H1 (cell line): Measurements from ENCODE around the gene ENO2. TPM values are rescaled to one million over a fixed set of nuclear protein-coding genes. Genes with fewer than 3 reads are reported as not detected.

ENCODE experiments used
- CTCF ChIA-PET: fragments of 300-600 bp; sonication (Branson Sonifier 250); formaldehyde crosslinking; loops from one replicate; lab custom pipeline; 2021; ENCODE audit not compliant: partially characterized antibody; lab: Charles Lee
- POLR2A ChIA-PET: fragments of 300-600 bp; sonication (Branson Sonifier 250); formaldehyde crosslinking; loops from one replicate; lab custom pipeline; 2021; ENCODE audit warnings: inconsistent platforms; ENCODE audit not compliant: partially characterized antibody; lab: Charles Lee
- DNase-seq, 2 experiments: peaks; one replicate each; pipeline versions ENCODE4 v3.0.0 to v3.0.0-alpha.2; 2010 to 2022; ENCODE audit warnings: low spot score in 2 of 2, low read depth in 1 of 2, mixed read lengths in 1 of 2
- FAIRE-seq: peaks from 2 replicates; lab custom pipeline; 2011; peaks lifted over from hg19 to GRCh38; lab: Jason Lieb, UNC
- H2AFZ ChIP-seq: 2 replicates; pipeline ENCODE4 v1.8.1; 2012; ENCODE audit warnings: low read length, inconsistent platforms
- H2AK5ac ChIP-seq: 2 replicates; pipeline ENCODE4 v1.6.1; 2013; ENCODE audit warnings: low read depth, low read length
- H2BK120ac ChIP-seq: replicated peaks from 2 replicates; pipeline ENCODE3; 2013; ENCODE audit warnings: low read depth, low read length, inconsistent platforms
- H2BK12ac ChIP-seq: 2 replicates; pipeline ENCODE4 v1.6.1; 2013; ENCODE audit warnings: low read depth, low read length
- H2BK15ac ChIP-seq: 2 replicates; pipeline ENCODE4 v1.6.1; 2013; ENCODE audit warnings: low read length
- H2BK20ac ChIP-seq: 2 replicates; pipeline ENCODE4 v1.6.1; 2013; ENCODE audit warnings: low read length
- H2BK5ac ChIP-seq: 2 replicates; pipeline ENCODE4 v1.6.1; 2013; ENCODE audit warnings: low read depth, low read length
- H3K14ac ChIP-seq: 2 replicates; pipeline ENCODE4 v1.6.1; 2013; ENCODE audit warnings: inconsistent platforms; ENCODE audit not compliant: insufficient read length
- H3K18ac ChIP-seq: 2 replicates; pipeline ENCODE4 v1.6.1; 2013; ENCODE audit warnings: low read length; ENCODE audit errors: extremely low read depth
- H3K23ac ChIP-seq: 2 replicates; pipeline ENCODE4 v1.6.1; 2013; ENCODE audit warnings: inconsistent platforms; ENCODE audit not compliant: insufficient read length
- H3K23me2 ChIP-seq: 2 replicates; pipeline ENCODE4 v1.6.1; 2013; ENCODE audit warnings: low read depth, low read length
- H3K27ac ChIP-seq: 2 replicates; pipeline ENCODE4 v1.6.1; 2011; ENCODE audit warnings: low read depth, low read length, inconsistent platforms
- H3K27me3 ChIP-seq, 4 experiments: replicated peaks in 1 of 4; 1 replicate in 1 of 4; 2 replicates in 3 of 4; pipeline versions ENCODE4 v1.6.1 to v1.8.1; 2011 to 2013; ENCODE audit warnings: low read length in 3 of 4, mild to moderate bottlenecking in 3 of 4, inconsistent platforms in 2 of 4, mixed read lengths in 2 of 4, moderate library complexity in 1 of 4; ENCODE audit not compliant: control insufficient read depth in 3 of 4, insufficient read depth in 3 of 4; ENCODE audit errors: extremely low read depth in 1 of 4
- H3K36me3 ChIP-seq, 4 experiments: 2 replicates each; pipeline versions ENCODE4 v1.6.1 to v1.8.1; 2011 to 2013; ENCODE audit warnings: mild to moderate bottlenecking in 4 of 4, low read length in 3 of 4, moderate library complexity in 2 of 4, control low read depth in 1 of 4, inconsistent platforms in 1 of 4; ENCODE audit not compliant: insufficient read depth in 4 of 4, control insufficient read depth in 2 of 4
- H3K4ac ChIP-seq: replicated peaks from 2 replicates; pipeline ENCODE3; 2013; ENCODE audit warnings: low read length, low read depth, mixed read lengths, inconsistent platforms; ENCODE audit not compliant: insufficient read length
- H3K4me1 ChIP-seq, 4 experiments: replicated peaks in 1 of 4; 1 replicate in 1 of 4; 2 replicates in 3 of 4; pipeline versions ENCODE4 v1.6.1 to v1.8.1; 2011 to 2013; ENCODE audit warnings: low read length in 3 of 4, inconsistent platforms in 2 of 4, mixed read lengths in 1 of 4; ENCODE audit not compliant: insufficient read depth in 4 of 4, control insufficient read depth in 3 of 4
- H3K4me2 ChIP-seq, 2 experiments: 2 replicates each; pipeline versions ENCODE4 v1.6.1 to v1.8.1; 2011 to 2013; ENCODE audit warnings: low read depth in 2 of 2, low read length in 2 of 2, control low read depth in 1 of 2, inconsistent platforms in 1 of 2, mild to moderate bottlenecking in 1 of 2; ENCODE audit not compliant: insufficient read depth in 1 of 2
- H3K4me3 ChIP-seq, 4 experiments: fragments of 200-600, 300-600 bp in 1 of 4; sonication (generic), shearing (Covaris generic), sonication (Bioruptor Twin) in 1 of 4; 2 replicates each; pipeline versions ENCODE4 v1.5.1 to v1.8.1; 2011 to 2016; ENCODE audit warnings: low read length in 4 of 4, low read depth in 3 of 4, control low read depth in 2 of 4, inconsistent platforms in 2 of 4, mild to moderate bottlenecking in 2 of 4, mixed read lengths in 1 of 4, moderate library complexity in 1 of 4; ENCODE audit not compliant: insufficient read depth in 2 of 4; ENCODE audit errors: extremely low read depth in 1 of 4
- H3K56ac ChIP-seq: replicated peaks from 2 replicates; pipeline ENCODE3; 2013; ENCODE audit warnings: low read depth, mild to moderate bottlenecking, mixed read lengths, low read length, inconsistent platforms; ENCODE audit not compliant: insufficient read length
- H3K79me1 ChIP-seq: 2 replicates; pipeline ENCODE4 v1.6.1; 2013; ENCODE audit warnings: low read depth, low read length, control low read depth
- H3K79me2 ChIP-seq, 2 experiments: 2 replicates each; pipeline versions ENCODE4 v1.6.1 to v1.8.1; 2012 to 2013; ENCODE audit warnings: low read length in 2 of 2, mild to moderate bottlenecking in 2 of 2, inconsistent platforms in 1 of 2; ENCODE audit not compliant: insufficient read depth in 2 of 2, control insufficient read depth in 1 of 2
- H3K9ac ChIP-seq, 4 experiments: replicated peaks in 1 of 4; 1 replicate in 1 of 4; 2 replicates in 3 of 4; pipeline versions ENCODE4 v1.6.1 to v1.8.1; 2011 to 2013; ENCODE audit warnings: low read depth in 3 of 4, low read length in 3 of 4, control low read depth in 2 of 4, mild to moderate bottlenecking in 2 of 4, moderate library complexity in 2 of 4, inconsistent platforms in 1 of 4; ENCODE audit errors: extremely low read depth in 1 of 4
- H3K9me3 ChIP-seq, 2 experiments: 2 replicates each; pipeline versions ENCODE4 v1.6.1 to v1.8.1; 2012 to 2013; ENCODE audit warnings: mild to moderate bottlenecking in 2 of 2, moderate library complexity in 2 of 2, control low read depth in 1 of 2, inconsistent platforms in 1 of 2, low read depth in 1 of 2, low read length in 1 of 2, mixed read lengths in 1 of 2; ENCODE audit not compliant: insufficient read depth in 2 of 2
- H4K20me1 ChIP-seq, 2 experiments: replicated peaks in 1 of 2; 2 replicates each; pipeline versions ENCODE3 to v1.8.1; 2011 to 2013; ENCODE audit warnings: inconsistent platforms in 2 of 2, low read length in 2 of 2, mild to moderate bottlenecking in 1 of 2; ENCODE audit not compliant: insufficient read depth in 2 of 2, control insufficient read depth in 1 of 2
- H4K5ac ChIP-seq: 2 replicates; pipeline ENCODE4 v1.6.1; 2013; ENCODE audit warnings: low read length, low read depth, mixed read lengths, inconsistent platforms; ENCODE audit not compliant: insufficient read length
- H4K8ac ChIP-seq: 2 replicates; pipeline ENCODE4 v1.8.0; 2013; ENCODE audit warnings: mild to moderate bottlenecking, moderate library complexity, low read length, inconsistent platforms; ENCODE audit not compliant: insufficient read depth; ENCODE audit errors: extremely low read depth
- H4K91ac ChIP-seq: replicated peaks from 2 replicates; pipeline ENCODE3; 2013; ENCODE audit warnings: low read length, mixed read lengths, inconsistent platforms; ENCODE audit not compliant: insufficient read length
- BCL11A ChIP-seq, 2 experiments: IDR thresholded peaks; one replicate each; pipeline ENCODE4 v1.6.1; 2011; ENCODE audit warnings: low read depth in 2 of 2, low read length in 2 of 2, mild to moderate bottlenecking in 2 of 2
- CBX5 ChIP-seq: fragments of 300-800, 300-1000 bp; sonication (generic); IDR thresholded peaks from 2 replicates; pipeline ENCODE4 v1.7.1; 2016; ENCODE audit warnings: antibody characterized with exemption, low read length, low read depth
- GTF2F1 ChIP-seq: IDR thresholded peaks from 2 replicates; pipeline ENCODE4 v1.6.1; 2012; ENCODE audit warnings: low read depth, low read length, improper control_type of control experiment, borderline replicate concordance
- MAFK ChIP-seq: IDR thresholded peaks from 2 replicates; pipeline ENCODE4 v1.6.1; 2012; ENCODE audit warnings: low read depth, mild to moderate bottlenecking, improper control_type of control experiment, low read length
- MAX ChIP-seq: IDR thresholded peaks from 2 replicates; pipeline ENCODE4 v1.6.1; 2012; ENCODE audit warnings: inconsistent platforms
- NANOG ChIP-seq: IDR thresholded peaks from 2 replicates; pipeline ENCODE4 v1.6.1; 2011; ENCODE audit warnings: low read length, low read depth, mild to moderate bottlenecking, inconsistent platforms; ENCODE audit not compliant: insufficient read depth, poor library complexity, severe bottlenecking
- POLR2AphosphoS5 ChIP-seq: IDR thresholded peaks from 2 replicates; pipeline ENCODE4 v1.6.1; 2011; ENCODE audit warnings: low read depth, low read length
- RAD21 ChIP-seq, 2 experiments: IDR thresholded peaks in 1 of 2; conservative IDR thresholded peaks in 1 of 2; 2 replicates each; pipeline ENCODE4 v1.6.1; 2011; ENCODE audit warnings: low read depth in 2 of 2, low read length in 2 of 2, improper control_type of control experiment in 1 of 2, inconsistent platforms in 1 of 2, mild to moderate bottlenecking in 1 of 2, moderate library complexity in 1 of 2
- TAF7 ChIP-seq: optimal IDR thresholded peaks from 2 replicates; pipeline ENCODE3; 2011; ENCODE audit warnings: low read depth, mild to moderate bottlenecking, inconsistent platforms, low read length, moderate library complexity, borderline replicate concordance
- USF2 ChIP-seq: IDR thresholded peaks from 2 replicates; pipeline ENCODE4 v1.6.1; 2011; ENCODE audit warnings: low read length, improper control_type of control experiment
- WGBS, 2 experiments: shearing (Covaris generic) in 1 of 2; methylation state at CpG; one replicate each; pipeline versions ENCODE4 v1.1.6 to v1.1.7; 2013 to 2015; ENCODE audit warnings: low lambda C conversion rate in 2 of 2, mixed read lengths in 2 of 2, inconsistent platforms in 1 of 2, low coverage in 1 of 2, missing lambda C conversion rate in 1 of 2; ENCODE audit not compliant: insufficient replicate concordance in 2 of 2, insufficient coverage in 1 of 2, insufficient read length in 1 of 2; ENCODE audit errors: extremely low coverage in 1 of 2, missing lambda C conversion rate in 1 of 2; 5-methylcytosine and 5-hydroxymethylcytosine counted together
- polyA plus RNA-seq, 7 experiments: library from polyadenylated mRNA; depleted of rRNA in 3 of 7; stranded (reverse) in 5 of 7; unstranded in 2 of 7; fragments of >200 nt in 5 of 7; fragments of 200-250 nt in 2 of 7; gene quantifications; 1 replicate in 5 of 7; 2 replicates in 1 of 7; 4 replicates in 1 of 7; pipeline versions ENCODE4 v1.2.1 to v1.2.3, GENCODE V29; 2011 to 2013; ENCODE audit warnings: missing spikeins in 2 of 7, mixed read lengths in 2 of 7
- total RNA-seq: library from RNA; stranded (reverse); fragmentation: NEBNext Ultra II Directional; extraction: Animal tissue kit (Norgen Biotek cat#: 25700); gene quantifications from 2 replicates; pipeline ENCODE4 v1.2.1, GENCODE V29; 2021

Gene ENO2
- total and polyA plus RNA-seq, 2 of the 8 experiments (the other 6 are each of a cell fraction or from before 2014, with no cell fraction given), result 92.4 to 102 TPM

- Histone ChIP-seq H3K9me3 (no peaks in the 10 kb centered on the region), H3K9ac (no peak overlapping the region), H4K5ac (no peak overlapping the region), H4K91ac (no peak overlapping the region), H3K56ac (no peak overlapping the region), H2BK15ac (no peak overlapping the region), H2BK120ac (no peak overlapping the region), H4K20me1 (no peaks in the 10 kb centered on the region), H3K4me1 (peaks cover under 1 to 23% (median 13%) of the 10 kb centered on the region in 4 experiments), H3K79me1 (no peaks in the 10 kb centered on the region), H3K79me2 (no peaks in the 10 kb centered on the region), H3K27ac (no peak overlapping the region), H3K4me3 (no peak overlapping the region), H3K14ac (no peak overlapping the region), H2BK5ac (no peak overlapping the region), H3K4me2 (no peak overlapping the region), H2BK20ac (peak overlapping the region; percentile 32; the same call in 1 of the 2 replicates), H3K18ac (no peak overlapping the region), H3K4ac (no peak overlapping the region), H2AK5ac (no peak overlapping the region), H3K36me3 (no peaks in the 10 kb centered on the region), H3K23me2 (no peaks in the 10 kb centered on the region), H2BK12ac (no peak overlapping the region), H2AFZ (no peak overlapping the region), H3K23ac (no peak overlapping the region), H4K8ac (no peak overlapping the region), H3K27me3 (no peaks in the 10 kb centered on the region)
- POLR2A ChIA-PET, result interaction anchor here (0.6 to 44.0 kb wide), 3 partner anchors 11 to 80 kb away, joined by 3 to 1596 read pairs (median 1596); partner anchors contain the start of genes ATN1, C12orf57, EMG1 and PHB2
- CTCF ChIA-PET, result interaction anchor here (0.5 to 12.2 kb wide), 5 partner anchors 10 to 188 kb away, joined by 3 to 277 read pairs (median 4); partner anchors contain the start of genes C12orf57 and RNU7-1
- no peak for FAIRE-seq
- 85% methylated on average over 24 of the region's 28 CpGs; no CpG with 5 or more reads in 1 of the 2 experiments for WGBS, 2 experiments
- DNase-seq, result no peak
- no peak for TF ChIP-seq RAD21 (IDR thresholded peaks at IDR 0.05 in 1 of 2, conservative IDR thresholded peaks at IDR 0.05 in 1 of 2; ENCODE audit: low read depth in 2 of 2, low read length in 2 of 2)
- TF ChIP-seq MAX, result no peak
- TF ChIP-seq NANOG, result no peak
- no peak for TF ChIP-seq CBX5
- no peak for TF ChIP-seq TAF7
- no peak for TF ChIP-seq GTF2F1
- no peak for TF ChIP-seq BCL11A (IDR thresholded peaks at IDR 0.05; ENCODE audit: low read depth in 2 of 2, low read length in 2 of 2)
- no peak for TF ChIP-seq MAFK
- no peak for TF ChIP-seq USF2
- TF ChIP-seq POLR2AphosphoS5, result no peak
Measured at GRCh38 chr12:6956021-6956727, 41.8 kb downstream of the ENO2 start.
